HEK293 (cell line): Measurements from ENCODE around the gene TNC.

Experiments
- CTCF ChIA-PET: fragments of 350-600 bp; formaldehyde crosslinking; extraction: SDS; loops from one replicate; lab custom pipeline; 2021; ENCODE audit warnings: antibody characterized with exemption; lab: Yijun Ruan, JAX
- POLR2A ChIA-PET: fragments of 300-600 bp; formaldehyde crosslinking; extraction: SDS; loops from one replicate; lab custom pipeline; 2020; ENCODE audit warnings: antibody characterized with exemption, inconsistent platforms; lab: Yijun Ruan, JAX
- H3K27ac ChIP-seq: fragments of 200-500 bp; sonication (Bioruptor generic); 2 replicates; pipeline ENCODE4 v1.5.1; 2014; ENCODE audit warnings: low read depth, low read length, control low read depth, inconsistent platforms; ENCODE audit errors: extremely low read depth
- H3K36me3 ChIP-seq, 2 experiments: fragments of 200-500 bp in 1 of 2; sonication (Bioruptor generic) in 1 of 2; 1 replicate in 1 of 2; 2 replicates in 1 of 2; pipeline ENCODE4 v1.5.1; 2014 to 2017; ENCODE audit warnings: inconsistent platforms in 2 of 2, low read length in 2 of 2; ENCODE audit not compliant: control insufficient read depth in 2 of 2, insufficient read depth in 1 of 2
- H3K4me1 ChIP-seq: fragments of 200-500 bp; sonication (Bioruptor generic); 2 replicates; pipeline ENCODE4 v1.5.1; 2014; ENCODE audit warnings: mild to moderate bottlenecking, low read length, inconsistent platforms; ENCODE audit not compliant: control insufficient read depth, insufficient read depth
- H3K4me3 ChIP-seq: 2 replicates; pipeline ENCODE4 v1.5.1; 2011; ENCODE audit warnings: low read depth, mild to moderate bottlenecking, control low read depth, low read length, moderate library complexity
- H3K9me3 ChIP-seq: fragments of 200-500 bp; sonication (Bioruptor generic); 2 replicates; pipeline ENCODE4 v1.5.1; 2014; ENCODE audit warnings: low read depth, low read length, inconsistent platforms; ENCODE audit not compliant: control insufficient read depth, insufficient read depth
- FEZF1 ChIP-seq: fragments of 450-650 bp; formaldehyde crosslinking; IDR thresholded peaks from 2 replicates; pipeline ENCODE4 v1.5.1; 2016; ENCODE audit warnings: missing biosample characterization, missing genetic modification characterization
- GLI2 ChIP-seq: fragments of 450-650 bp; formaldehyde crosslinking; IDR thresholded peaks from 2 replicates; pipeline ENCODE4; 2017; ENCODE audit warnings: missing biosample characterization, missing genetic modification characterization, low read depth, borderline replicate concordance
- HIC1 ChIP-seq: fragments of 450-650 bp; formaldehyde crosslinking; IDR thresholded peaks from 2 replicates; pipeline ENCODE4 v1.5.1; 2016; ENCODE audit warnings: missing biosample characterization, missing genetic modification characterization
- KLF7 ChIP-seq: fragments of 450-650 bp; formaldehyde crosslinking; IDR thresholded peaks from 2 replicates; pipeline ENCODE4 v1.5.1; 2016; ENCODE audit warnings: missing biosample characterization, missing genetic modification characterization, borderline replicate concordance
- SALL2 ChIP-seq: fragments of 450-650 bp; formaldehyde crosslinking; IDR thresholded peaks from 2 replicates; pipeline ENCODE4 v1.5.0; 2017; ENCODE audit warnings: missing biosample characterization, mild to moderate bottlenecking, missing genetic modification characterization, borderline replicate concordance
- YY1 ChIP-seq: fragments of 450-650 bp; formaldehyde crosslinking; IDR thresholded peaks from 2 replicates; pipeline ENCODE4 v1.5.1; 2018; ENCODE audit warnings: missing biosample characterization, missing genetic modification characterization
- ZBTB20 ChIP-seq: fragments of 450-650 bp; formaldehyde crosslinking; IDR thresholded peaks from 2 replicates; pipeline ENCODE4 v1.5.1; 2016; ENCODE audit warnings: missing biosample characterization, missing genetic modification characterization
- ZBTB26 ChIP-seq: fragments of 450-650 bp; formaldehyde crosslinking; optimal IDR thresholded peaks from 2 replicates; pipeline ENCODE3; 2016; ENCODE audit warnings: missing biosample characterization, mild to moderate bottlenecking, missing genetic modification characterization
- ZNF214 ChIP-seq: fragments of 450-650 bp; formaldehyde crosslinking; IDR thresholded peaks from 2 replicates; pipeline ENCODE4 v1.5.1; 2017; ENCODE audit warnings: missing biosample characterization, mild to moderate bottlenecking, missing genetic modification characterization, borderline replicate concordance
- ZNF239 ChIP-seq: fragments of 450-650 bp; formaldehyde crosslinking; IDR thresholded peaks from 2 replicates; pipeline ENCODE4 v1.5.1; 2016; ENCODE audit warnings: missing biosample characterization, missing genetic modification characterization
- ZNF24 ChIP-seq: fragments of 450-650 bp; formaldehyde crosslinking; IDR thresholded peaks from 2 replicates; pipeline ENCODE4 v1.5.1; 2016; ENCODE audit warnings: missing biosample characterization, missing genetic modification characterization
- ZNF280C ChIP-seq: fragments of 450-650 bp; formaldehyde crosslinking; IDR thresholded peaks from 2 replicates; pipeline ENCODE4 v1.5.1; 2016; ENCODE audit warnings: missing biosample characterization, missing genetic modification characterization
- ZNF394 ChIP-seq: fragments of 450-650 bp; formaldehyde crosslinking; IDR thresholded peaks from 2 replicates; pipeline ENCODE4 v1.5.1; 2016; ENCODE audit warnings: missing biosample characterization, missing genetic modification characterization, mild to moderate bottlenecking, moderate library complexity, borderline replicate concordance
- ZNF596 ChIP-seq: fragments of 450-650 bp; IDR thresholded peaks from 2 replicates; pipeline ENCODE4 v1.5.0; 2018; ENCODE audit warnings: missing biosample characterization, mild to moderate bottlenecking, missing genetic modification characterization, moderate library complexity
- ZNF626 ChIP-seq: fragments of 450-650 bp; sonication (Bioruptor Pico); formaldehyde crosslinking; IDR thresholded peaks from 2 replicates; pipeline ENCODE4 v1.5.1; 2018; ENCODE audit warnings: missing biosample characterization, missing genetic modification characterization, inconsistent platforms
- ZNF677 ChIP-seq: fragments of 450-650 bp; IDR thresholded peaks from 2 replicates; pipeline ENCODE4 v1.5.0; 2018; ENCODE audit warnings: missing biosample characterization, mild to moderate bottlenecking, missing genetic modification characterization, moderate library complexity
- ZNF777 ChIP-seq: fragments of 450-650 bp; formaldehyde crosslinking; IDR thresholded peaks from 2 replicates; pipeline ENCODE4 v1.5.1; 2017; ENCODE audit warnings: missing biosample characterization, missing genetic modification characterization, borderline replicate concordance
- ZXDB ChIP-seq: fragments of 450-650 bp; formaldehyde crosslinking; IDR thresholded peaks from 2 replicates; pipeline ENCODE4 v1.5.1; 2016; ENCODE audit warnings: missing biosample characterization, missing genetic modification characterization

The TNC gene

GRCh38 chr9:115148721-115149120 lies 30.8 kb upstream of the TNC start (continued):
- TF ChIP-seq ZNF677 (tag by site-specific recombination) (no peak), ZBTB26 (no peak), ZNF214 (tag by site-specific recombination) (no peak), ZBTB20 (no peak)
- TF ChIP-seq, all 188 proteins: peak for 0

- H3K27ac ChIP-seq: no peak overlapping the region
- no peaks in the 10 kb centered on the region for H3K4me1 ChIP-seq
- H3K4me3 ChIP-seq: no peak overlapping the region
- TF ChIP-seq ZNF280C (tag by site-specific recombination) (no peak), ZNF626 (tag by site-specific recombination) (no peak), FEZF1 (tag by site-specific recombination) (peak; percentile 48; the same call in 1 of the 2 replicates), SALL2 (tag by site-specific recombination) (no peak)
- POLR2A ChIA-PET: no interaction called here
- H3K36me3 ChIP-seq: no peaks in the 10 kb centered on the region
- H3K9me3 ChIP-seq: no peaks in the 10 kb centered on the region
- CTCF ChIA-PET: interaction anchor here (0.6 to 0.9 kb wide), 2 partner anchors 128 to 378 kb away, joined by 4 to 5 read pairs; no protein-coding TSS in a partner anchor
Observed at GRCh38 chr9:115146581-115147021, 28.6 kb upstream of the TNC start.

GRCh38 chr9:115144706-115145105 lies 26.7 kb upstream of the TNC start:
- ChIA-PET POLR2A (interaction anchor here (0.8 kb wide), 1 partner anchor 26 kb away, joined by 4 read pairs; the partner anchor contains the start of gene TNC), CTCF (interaction anchor here (0.6 to 0.7 kb wide), 2 partner anchors 66 to 743 kb away, joined by 3 to 6 read pairs; no protein-coding TSS in a partner anchor)

GRCh38 chr9:115143689-115144088 lies 25.7 kb upstream of the TNC start:
- no peaks in the 10 kb centered on the region for H3K9me3 ChIP-seq
- ChIA-PET POLR2A (no interaction called here), CTCF (interaction anchor here (0.6 to 0.7 kb wide), 2 partner anchors 20 to 123 kb away, joined by 3 to 4 read pairs; no protein-coding TSS in a partner anchor)
- no peak overlapping the region for H3K4me3 ChIP-seq
- H3K4me1 ChIP-seq: no peaks in the 10 kb centered on the region
- H3K36me3 ChIP-seq: no peaks in the 10 kb centered on the region
- no peak overlapping the region for H3K27ac ChIP-seq
- no peak for TF ChIP-seq ZBTB20
- TF ChIP-seq ZNF596: no peak
- no peak for TF ChIP-seq ZNF239
- TF ChIP-seq ZNF24 (tag by site-specific recombination): no peak
- no peak for TF ChIP-seq ZNF777
- no peak for TF ChIP-seq YY1
- TF ChIP-seq KLF7: no peak
- no peak for TF ChIP-seq GLI2 (tag by site-specific recombination)
- TF ChIP-seq ZXDB (tag by site-specific recombination): no peak
- TF ChIP-seq ZNF394 (tag by site-specific recombination): no peak

More at GRCh38 chr9:115144706-115145105, 26.7 kb upstream of the TNC start:
- H3K36me3 ChIP-seq: no peaks in the 10 kb centered on the region
- no peak for TF ChIP-seq HIC1 (tag by site-specific recombination)
- TF ChIP-seq, all 188 proteins: peak for 0
- Histone ChIP-seq H3K27ac (no peak overlapping the region), H3K4me3 (no peak overlapping the region), H3K9me3 (no peaks in the 10 kb centered on the region), H3K4me1 (no peaks in the 10 kb centered on the region)
